HepG2 (cell line): ENCODE data around the gene MYCBPAP. TPM values are rescaled to one million over a fixed set of nuclear protein-coding genes. Genes with fewer than 3 reads are reported as not detected.
A peak's percentile ranks its signal among the peaks of the same experiment; 100 is the strongest.

Experiments used
- ATAC-seq: fragments of 200-7000 bp; cut with Tn5 transposase; 3 replicates; pipeline ENCODE4 v1.9.1; 2020; ENCODE audit warnings: mild to moderate bottlenecking, moderate library complexity
- BruUV-seq: library from RNA; stranded (reverse); fragments of 400-500 nt; replicated peaks from 2 replicates; lab custom pipeline; 2021; lab: Mats Ljungman, UMichigan
- CTCF ChIA-PET: fragments of 300-600 bp; formaldehyde crosslinking; extraction: SDS; loops from one replicate; lab custom pipeline; 2021; ENCODE audit warnings: low total read pairs, inconsistent platforms, low intra/inter-chr PET ratio; lab: Yijun Ruan, JAX
- POLR2A ChIA-PET: fragments of 350-600 bp; sonication (Branson Sonifier 250); formaldehyde crosslinking; loops from one replicate; lab custom pipeline; 2020; ENCODE audit warnings: antibody characterized with exemption, inconsistent platforms; lab: Yijun Ruan, JAX
- DNase-seq: peaks from one replicate; pipeline ENCODE4 v3.0.0-alpha.2; 2015; ENCODE audit warnings: low spot score
- FAIRE-seq: peaks from 3 replicates; lab custom pipeline; 2011; peaks lifted over from hg19 to GRCh38; lab: Jason Lieb, UNC
- H2AFZ ChIP-seq: one replicate; pipeline ENCODE4 v1.6.1; 2011; ENCODE audit warnings: low read length, inconsistent platforms
- H3K27ac ChIP-seq: fragments of 300-600 bp; 3 replicates; pipeline ENCODE4 v1.8.0; 2011; ENCODE audit warnings: mixed run types, mild to moderate bottlenecking, mixed read lengths, low read length, inconsistent platforms; ENCODE audit not compliant: insufficient read depth; ENCODE audit errors: extremely low read length
- H3K27me3 ChIP-seq, 2 experiments: fragments of 200-600 bp in 1 of 2; 2 replicates in 1 of 2; 3 replicates in 1 of 2; pipeline versions ENCODE4 v1.6.0 to v1.8.0; 2011; ENCODE audit warnings: low read length in 2 of 2, mild to moderate bottlenecking in 2 of 2, moderate library complexity in 2 of 2, inconsistent platforms in 1 of 2; ENCODE audit not compliant: insufficient read depth in 2 of 2, control insufficient read depth in 1 of 2
- H3K36me3 ChIP-seq, 2 experiments: fragments of 200-600 bp in 1 of 2; replicated peaks in 1 of 2; 2 replicates in 1 of 2; 3 replicates in 1 of 2; pipeline versions ENCODE4 v1.5.1 to v1.8.0; 2011; ENCODE audit warnings: low read length in 2 of 2, inconsistent platforms in 1 of 2; ENCODE audit not compliant: insufficient read depth in 2 of 2, control insufficient read depth in 1 of 2
- H3K4me1 ChIP-seq: 2 replicates; pipeline ENCODE4 v1.5.1; 2012; ENCODE audit warnings: low read length, inconsistent platforms; ENCODE audit not compliant: insufficient read depth
- H3K4me2 ChIP-seq: 2 replicates; pipeline ENCODE4 v1.6.0; 2011; ENCODE audit warnings: low read depth, low read length, inconsistent platforms
- H3K4me3 ChIP-seq, 3 experiments: fragments of 200-600 bp in 1 of 3; sonication (generic), shearing (Covaris generic) in 1 of 3; replicated peaks in 1 of 3; 2 replicates each; pipeline ENCODE4 v1.5.1; 2011 to 2016; ENCODE audit warnings: low read length in 3 of 3, inconsistent platforms in 2 of 3, low read depth in 2 of 3, mild to moderate bottlenecking in 2 of 3, control low read depth in 1 of 3, mixed read lengths in 1 of 3; ENCODE audit not compliant: insufficient read depth in 1 of 3
- H3K79me2 ChIP-seq: one replicate; pipeline ENCODE4 v1.6.1; 2011; ENCODE audit warnings: low read length, inconsistent platforms; ENCODE audit not compliant: insufficient read depth
- H3K9ac ChIP-seq: 2 replicates; pipeline ENCODE4 v1.6.0; 2011; ENCODE audit warnings: mild to moderate bottlenecking, low read depth, low read length, inconsistent platforms; ENCODE audit not compliant: insufficient read depth
- H3K9me3 ChIP-seq: 2 replicates; pipeline ENCODE4 v1.5.1; 2012; ENCODE audit warnings: mild to moderate bottlenecking, low read length
- H4K20me1 ChIP-seq: 2 replicates; pipeline ENCODE4 v1.6.0; 2011; ENCODE audit warnings: inconsistent platforms, mild to moderate bottlenecking, low read length, moderate library complexity; ENCODE audit not compliant: insufficient read depth
- KLF12 ChIP-seq: sonication (generic); formaldehyde crosslinking; IDR thresholded peaks from 2 replicates; pipeline ENCODE4 v1.4.0; 2020; ENCODE audit warnings: missing genetic modification reagents, borderline replicate concordance
- NRL ChIP-seq: sonication (generic); formaldehyde crosslinking; IDR thresholded peaks from 2 replicates; pipeline ENCODE4 v1.5.0; 2020; ENCODE audit warnings: missing genetic modification reagents, mild to moderate bottlenecking, moderate library complexity, borderline replicate concordance
- ZNF430 ChIP-seq: sonication (generic); formaldehyde crosslinking; IDR thresholded peaks from 2 replicates; pipeline ENCODE4 v1.9.0; 2021; ENCODE audit warnings: mild to moderate bottlenecking, missing genetic modification reagents
- WGBS: methylation state at CpG from one replicate; pipeline ENCODE4 v1.1.6; 2017; ENCODE audit warnings: low lambda C conversion rate; 5-methylcytosine and 5-hydroxymethylcytosine counted together
- in situ Hi-C: cut with HindIII; loops from 2 replicates; pipeline ENCODE4 v1.10.0; 2017; ENCODE audit warnings: low pct_unique_long_range_greater_than_20kb; ENCODE audit not compliant: extremely low pct_ligation_motif_present
- intact Hi-C: fragments of 100-400 bp; cut with micrococcal nuclease; formaldehyde crosslinking; loops from one replicate; pipeline ENCODE4 v1.10.0; 2022; ENCODE audit not compliant: unreplicated experiment
- polyA plus RNA-seq, 8 experiments: library from polyadenylated mRNA; depleted of rRNA in 3 of 8; stranded (reverse) in 7 of 8; unstranded in 1 of 8; fragments of >200 nt; fragmentation: Illumina TruSeq in 4 of 8; extraction: Trizol in 4 of 8; gene quantifications; 2 replicates each; pipeline versions ENCODE4 v1.2.1 to v1.2.3, GENCODE V29; 2011 to 2016; ENCODE audit warnings: low read depth in 4 of 8, missing spikeins in 1 of 8, mixed read lengths in 1 of 8; ENCODE audit not compliant: insufficient read depth in 1 of 8
- total RNA-seq, 5 experiments: library from RNA; depleted of rRNA; stranded (reverse); fragments of >200 nt; fragmentation: Illumina TruSeq; extraction: Trizol; gene quantifications; 2 replicates each; pipeline ENCODE4 v1.2.3, GENCODE V29; 2016; ENCODE audit warnings: low read depth in 1 of 5
- TF ChIP-seq, protein P1 (sequence below): sonication (generic); formaldehyde crosslinking; IDR thresholded peaks from 2 replicates; pipeline ENCODE4 v1.5.0; 2020; ENCODE audit warnings: mild to moderate bottlenecking, missing genetic modification reagents, borderline replicate concordance

Gene MYCBPAP
- total and polyA plus RNA-seq, 2 of the 13 experiments (the other 11 are each of a cell fraction or from before 2014, with no cell fraction given): 0.22 to 0.24 TPM

DNA sequence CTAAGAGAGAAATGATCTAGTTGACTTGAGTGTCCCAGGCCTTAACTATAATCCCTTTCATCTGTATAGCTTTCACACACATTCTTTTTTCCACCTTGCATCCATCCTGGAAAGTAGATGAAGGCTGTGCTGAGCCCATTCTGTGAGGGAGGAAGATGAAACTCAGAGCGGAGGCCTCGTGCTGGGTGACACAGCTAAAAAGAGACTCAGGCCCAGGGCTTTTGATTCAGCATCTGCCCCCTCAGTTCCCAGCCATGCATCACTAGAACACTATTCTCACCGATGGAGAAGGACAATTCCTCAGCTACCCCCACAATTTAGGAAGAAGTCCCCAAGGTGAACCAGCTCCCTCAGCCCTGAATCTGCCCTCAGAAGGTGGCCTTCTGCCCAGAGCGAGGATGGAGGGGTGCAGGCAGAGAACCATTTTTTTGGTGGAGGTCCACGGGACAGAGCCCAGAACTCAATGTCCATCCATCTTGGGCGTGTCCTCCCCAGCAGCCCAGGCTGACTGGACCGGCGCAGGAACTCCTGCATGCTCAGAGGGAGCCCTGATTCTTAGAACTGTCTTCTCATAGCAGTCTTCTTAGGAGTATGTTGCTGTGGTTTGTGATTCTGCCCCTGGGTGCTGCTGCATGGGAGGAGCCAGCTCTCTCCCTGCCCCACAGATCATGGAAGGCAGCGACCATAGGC, 5.8 kb upstream of the MYCBPAP start:
- CTCF ChIA-PET: no interaction called here
- no TSS peak for BruUV-seq
- Histone ChIP-seq H3K27me3 (no peaks in the 10 kb centered on the region; a peak in 3 of 5 replicates), H3K9ac (no peak overlapping the region)
- 59% methylated on average over 7 of the region's 9 CpGs for WGBS
- TF ChIP-seq, protein P1, sequence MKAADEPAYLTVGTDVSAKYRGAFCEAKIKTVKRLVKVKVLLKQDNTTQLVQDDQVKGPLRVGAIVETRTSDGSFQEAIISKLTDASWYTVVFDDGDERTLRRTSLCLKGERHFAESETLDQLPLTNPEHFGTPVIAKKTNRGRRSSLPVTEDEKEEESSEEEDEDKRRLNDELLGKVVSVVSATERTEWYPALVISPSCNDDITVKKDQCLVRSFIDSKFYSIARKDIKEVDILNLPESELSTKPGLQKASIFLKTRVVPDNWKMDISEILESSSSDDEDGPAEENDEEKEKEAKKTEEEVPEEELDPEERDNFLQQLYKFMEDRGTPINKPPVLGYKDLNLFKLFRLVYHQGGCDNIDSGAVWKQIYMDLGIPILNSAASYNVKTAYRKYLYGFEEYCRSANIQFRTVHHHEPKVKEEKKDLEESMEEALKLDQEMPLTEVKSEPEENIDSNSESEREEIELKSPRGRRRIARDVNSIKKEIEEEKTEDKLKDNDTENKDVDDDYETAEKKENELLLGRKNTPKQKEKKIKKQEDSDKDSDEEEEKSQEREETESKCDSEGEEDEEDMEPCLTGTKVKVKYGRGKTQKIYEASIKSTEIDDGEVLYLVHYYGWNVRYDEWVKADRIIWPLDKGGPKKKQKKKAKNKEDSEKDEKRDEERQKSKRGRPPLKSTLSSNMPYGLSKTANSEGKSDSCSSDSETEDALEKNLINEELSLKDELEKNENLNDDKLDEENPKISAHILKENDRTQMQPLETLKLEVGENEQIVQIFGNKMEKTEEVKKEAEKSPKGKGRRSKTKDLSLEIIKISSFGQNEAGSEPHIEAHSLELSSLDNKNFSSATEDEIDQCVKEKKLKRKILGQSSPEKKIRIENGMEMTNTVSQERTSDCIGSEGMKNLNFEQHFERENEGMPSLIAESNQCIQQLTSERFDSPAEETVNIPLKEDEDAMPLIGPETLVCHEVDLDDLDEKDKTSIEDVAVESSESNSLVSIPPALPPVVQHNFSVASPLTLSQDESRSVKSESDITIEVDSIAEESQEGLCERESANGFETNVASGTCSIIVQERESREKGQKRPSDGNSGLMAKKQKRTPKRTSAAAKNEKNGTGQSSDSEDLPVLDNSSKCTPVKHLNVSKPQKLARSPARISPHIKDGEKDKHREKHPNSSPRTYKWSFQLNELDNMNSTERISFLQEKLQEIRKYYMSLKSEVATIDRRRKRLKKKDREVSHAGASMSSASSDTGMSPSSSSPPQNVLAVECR (CRISPR knock-in tag): 0 out of 2 replicates have a peak, but pooled peaks have one; percentile 17
- TF ChIP-seq KLF12 (CRISPR knock-in tag) (no peak), ZNF430 (no peak), NRL (CRISPR knock-in tag) (0 out of 2 replicates have a peak, but pooled peaks have one; percentile 40)
- TF ChIP-seq, all 625 proteins: peak for 2
- Histone ChIP-seq H3K4me2 (no peak overlapping the region), H3K9me3 (no peaks in the 10 kb centered on the region), H4K20me1 (no peaks in the 10 kb centered on the region), H3K36me3 (no peaks in the 10 kb centered on the region), H3K4me3 (no peak overlapping the region), H2AFZ (no peak overlapping the region), H3K27ac (no peak overlapping the region), H3K79me2 (no peaks in the 10 kb centered on the region), H3K4me1 (peaks cover 49% of the 10 kb centered on the region)
- no peak for DNase-seq
- in situ Hi-C loops (no loop called here), intact Hi-C loops (no loop called here)
- no peak for ATAC-seq
- POLR2A ChIA-PET: interaction anchor here (1.9 kb wide), 1 partner anchor 156 kb away, joined by 5 read pairs; the partner anchor contains the start of gene XYLT2
- FAIRE-seq: no peak
